Coronary artery (tissue), 2 donors: ENCODE measurements around the gene PSMD2.
A peak's percentile ranks its signal among the peaks of the same experiment; 100 is the strongest.

Experiments used
- DNase-seq: peaks from one replicate; pipeline ENCODE4 v3.0.0-alpha.2; 2017; ENCODE audit warnings: low spot score
- H3K27ac ChIP-seq, 2 donors: fragments of 200-600 bp; sonication (generic); one replicate each; pipeline ENCODE4 v1.5.1; 2016 to 2019
- H3K4me3 ChIP-seq: fragments of 200-600 bp; sonication (generic); 2 replicates; pipeline ENCODE4 v1.5.1; 2016; ENCODE audit warnings: mild to moderate bottlenecking, moderate library complexity
- TF ChIP-seq, protein P1 (sequence below): fragments of 200-600 bp; sonication (generic); IDR thresholded peaks from one replicate; pipeline ENCODE4 v1.5.1; 2019; ENCODE audit warnings: antibody characterized with exemption

Gene PSMD2

DNA sequence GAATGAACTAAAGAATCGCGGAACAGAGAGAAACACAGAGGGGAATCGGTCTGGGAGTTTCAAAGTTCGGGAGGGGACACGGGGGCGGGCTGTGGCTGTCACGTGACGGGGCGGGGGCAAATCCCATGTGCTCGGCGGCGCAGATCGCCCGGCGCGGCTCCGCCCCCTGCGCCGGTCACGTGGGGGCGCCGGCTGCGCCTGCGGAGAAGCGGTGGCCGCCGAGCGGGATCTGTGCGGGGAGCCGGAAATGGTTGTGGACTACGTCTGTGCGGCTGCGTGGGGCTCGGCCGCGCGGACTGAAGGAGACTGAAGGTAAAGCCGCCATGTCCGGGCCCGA is 15.3 kb downstream of the PSMD2 start, which contains the start of gene EIF4G1:
Gene EIF4G1, plus strand, starts transcription at position 244 of the 337 bp plus-strand sequence. CDS start 1,191 bp downstream, outside the sequence.
- H3K4me3 ChIP-seq, result peak within 1 kb of the TSS; percentile 79
- DNase-seq, result peak; percentile 95
- H3K27ac ChIP-seq, result peak within 1 kb of the TSS; percentile 96 to 99
- TF ChIP-seq, protein P1, sequence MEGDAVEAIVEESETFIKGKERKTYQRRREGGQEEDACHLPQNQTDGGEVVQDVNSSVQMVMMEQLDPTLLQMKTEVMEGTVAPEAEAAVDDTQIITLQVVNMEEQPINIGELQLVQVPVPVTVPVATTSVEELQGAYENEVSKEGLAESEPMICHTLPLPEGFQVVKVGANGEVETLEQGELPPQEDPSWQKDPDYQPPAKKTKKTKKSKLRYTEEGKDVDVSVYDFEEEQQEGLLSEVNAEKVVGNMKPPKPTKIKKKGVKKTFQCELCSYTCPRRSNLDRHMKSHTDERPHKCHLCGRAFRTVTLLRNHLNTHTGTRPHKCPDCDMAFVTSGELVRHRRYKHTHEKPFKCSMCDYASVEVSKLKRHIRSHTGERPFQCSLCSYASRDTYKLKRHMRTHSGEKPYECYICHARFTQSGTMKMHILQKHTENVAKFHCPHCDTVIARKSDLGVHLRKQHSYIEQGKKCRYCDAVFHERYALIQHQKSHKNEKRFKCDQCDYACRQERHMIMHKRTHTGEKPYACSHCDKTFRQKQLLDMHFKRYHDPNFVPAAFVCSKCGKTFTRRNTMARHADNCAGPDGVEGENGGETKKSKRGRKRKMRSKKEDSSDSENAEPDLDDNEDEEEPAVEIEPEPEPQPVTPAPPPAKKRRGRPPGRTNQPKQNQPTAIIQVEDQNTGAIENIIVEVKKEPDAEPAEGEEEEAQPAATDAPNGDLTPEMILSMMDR, result no peak

DNA sequence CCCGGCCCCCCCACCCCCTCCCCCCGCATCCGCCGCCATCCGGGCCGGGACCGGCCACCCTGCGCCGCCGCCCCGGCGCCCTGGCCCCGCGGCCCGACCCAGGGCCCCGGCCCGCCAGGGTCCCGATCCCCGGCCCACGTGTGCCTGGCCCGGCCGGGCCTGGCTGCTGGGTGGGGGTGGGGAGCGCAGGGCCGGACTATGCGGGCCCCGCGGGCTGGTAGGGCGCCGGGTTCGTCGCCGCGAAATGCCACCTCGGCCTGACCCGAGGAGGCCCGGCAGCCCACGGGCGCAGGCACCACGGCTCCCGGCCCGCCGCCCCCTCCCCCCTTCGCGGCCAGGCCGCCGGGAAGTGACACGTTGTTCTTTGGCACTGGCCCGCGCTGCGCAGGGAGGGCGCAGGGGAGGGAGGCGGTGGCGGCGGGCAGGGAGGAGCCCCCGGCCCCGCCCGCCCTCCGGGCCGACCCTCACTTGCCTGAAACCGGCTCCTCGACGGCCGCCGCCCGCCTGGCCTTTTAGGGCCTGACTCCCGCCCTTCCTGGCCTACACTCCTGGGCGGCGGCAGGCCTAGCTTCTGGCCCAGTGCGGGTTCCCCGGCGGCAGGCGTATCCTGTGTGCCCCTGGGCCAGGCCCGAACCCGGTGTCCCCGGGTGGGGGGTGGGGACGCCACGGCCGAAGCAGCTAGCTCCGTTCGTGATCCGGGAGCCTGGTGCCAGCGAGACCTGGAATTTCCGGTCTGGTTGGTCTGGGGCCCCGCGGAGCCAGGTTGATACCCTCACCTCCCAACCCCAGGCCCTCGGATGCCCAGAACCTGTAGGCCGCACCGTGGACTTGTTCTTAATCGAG is 15.9 kb downstream of the PSMD2 start:
- TF ChIP-seq, protein P1, result no peak
- peak overlapping the region; percentile 79 for H3K4me3 ChIP-seq
- peak; percentile 88 for DNase-seq
- H3K27ac ChIP-seq, result peak overlapping the region; percentile 96 to 99

DNA sequence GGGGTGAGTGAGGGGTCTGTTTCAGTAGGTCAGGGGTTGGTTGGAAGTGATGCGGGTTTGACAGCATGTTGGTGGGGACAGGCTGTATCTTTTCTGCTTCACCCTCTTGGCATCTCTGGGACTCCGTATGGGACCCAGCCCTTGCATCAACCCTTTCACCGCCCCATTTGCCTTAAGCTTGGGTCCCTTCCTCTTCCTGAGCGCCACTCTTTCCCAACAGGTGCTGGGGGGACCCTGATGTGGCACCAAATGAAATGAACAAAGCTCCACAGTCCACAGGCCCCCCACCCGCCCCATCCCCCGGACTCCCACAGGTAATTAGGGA is 16.5 kb downstream of the PSMD2 start:
- peak overlapping the region; percentile 96 to 99 for H3K27ac ChIP-seq
- TF ChIP-seq, protein P1, result no peak
- H3K4me3 ChIP-seq, result peak overlapping the region; percentile 79
- no peak for DNase-seq

DNA sequence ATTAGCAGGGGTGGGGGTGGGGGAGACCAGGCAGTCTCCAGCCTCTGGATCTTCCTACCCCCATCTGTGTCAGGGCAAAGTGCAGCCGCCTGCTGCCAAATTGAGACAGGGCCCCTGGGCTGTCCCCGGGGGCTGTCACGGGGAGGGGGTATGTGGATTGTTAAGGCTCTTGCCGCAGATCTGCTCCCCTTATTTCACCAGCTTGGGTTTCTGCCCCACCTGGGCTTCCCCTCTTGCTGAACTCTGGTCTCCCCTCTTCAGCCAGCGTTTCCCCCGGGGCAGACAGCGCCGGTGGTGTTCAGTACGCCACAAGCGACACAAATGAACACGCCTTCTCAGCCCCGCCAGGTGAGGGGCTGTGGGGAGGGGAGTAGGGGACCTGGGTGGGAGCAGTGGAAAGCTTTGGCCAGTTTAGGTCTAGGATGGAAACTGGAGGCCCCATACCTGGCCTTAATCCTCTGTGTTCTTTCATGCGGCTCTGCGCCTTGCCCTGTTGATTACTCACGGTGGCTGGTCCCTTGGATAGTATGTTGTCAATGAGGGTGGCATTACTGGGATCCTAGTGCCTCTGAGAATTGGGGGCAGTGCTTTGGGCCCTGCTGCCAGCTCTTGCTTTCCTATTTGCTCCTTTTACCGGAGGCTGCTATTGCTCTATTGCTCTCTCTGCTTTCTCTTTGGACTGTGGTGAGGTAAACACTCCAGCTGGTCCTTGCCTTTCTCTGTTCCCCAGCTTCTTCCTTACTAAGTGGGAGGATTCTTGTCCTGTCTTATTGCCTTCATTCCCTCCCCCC is 17.0 kb downstream of the PSMD2 start:
- TF ChIP-seq, protein P1, result no peak
- H3K27ac ChIP-seq, result peak overlapping the region; percentile 96 to 99
- no peak for DNase-seq
- peak overlapping the region; percentile 79 for H3K4me3 ChIP-seq

DNA sequence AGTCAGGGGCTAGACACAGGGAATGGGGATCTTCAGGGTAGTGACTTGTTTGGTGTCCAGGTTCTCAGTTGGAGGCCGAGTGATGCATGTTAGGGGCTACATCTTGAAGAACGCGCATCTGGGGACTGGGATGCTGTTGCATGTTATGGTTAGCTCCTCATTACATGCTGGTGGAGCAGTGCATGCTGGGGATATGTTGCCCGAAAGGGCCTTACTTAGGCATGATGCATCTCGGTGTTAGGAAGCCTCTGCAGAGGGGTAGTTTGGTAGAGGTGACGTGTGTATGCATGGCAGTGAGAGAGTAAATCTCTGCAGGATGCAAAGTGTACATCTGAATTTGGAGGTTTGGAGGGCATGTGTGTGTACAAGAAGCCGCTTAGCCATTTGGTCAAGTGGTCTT is 17.8 kb downstream of the PSMD2 start:
- no peak for DNase-seq
- TF ChIP-seq, protein P1, result no peak
- Histone ChIP-seq H3K27ac (peak overlapping the region in 1 of 2 donors; percentile 27), H3K4me3 (peak overlapping the region; percentile 79)

DNA sequence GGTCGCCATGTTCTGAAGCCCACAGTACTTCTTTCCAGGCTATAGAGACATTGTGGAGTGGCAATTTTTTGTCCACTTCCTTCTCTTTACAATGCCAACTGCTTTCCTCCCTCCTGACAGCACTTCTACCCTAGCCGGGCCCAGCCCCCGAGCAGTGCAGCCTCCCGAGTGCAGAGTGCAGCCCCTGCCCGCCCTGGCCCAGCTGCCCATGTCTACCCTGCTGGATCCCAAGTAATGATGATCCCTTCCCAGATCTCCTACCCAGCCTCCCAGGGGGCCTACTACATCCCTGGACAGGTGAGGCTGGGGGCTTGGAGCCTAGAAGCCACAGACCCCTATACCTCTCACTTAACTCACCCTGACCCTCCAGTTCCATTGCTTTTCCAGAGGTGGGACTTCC is 18.2 kb downstream of the PSMD2 start:
- Histone ChIP-seq H3K4me3 (peak overlapping the region; percentile 79), H3K27ac (peak overlapping the region in 1 of 2 donors; percentile 27)
- no peak for DNase-seq
- TF ChIP-seq, protein P1, result no peak
